GM11168 (cell line): ENCODE results near the gene SKP2.
"Not testable (repeated sequence)": the region's sequence is repeated elsewhere in the genome, so short reads cannot be mapped to it uniquely, and the experiment has no call there.

ENCODE experiments used
- in situ Hi-C: fragments of 300-500 bp; cut with MboI; formaldehyde crosslinking; loops from one replicate; pipeline ENCODE4 v1.12.0; 2022; ENCODE audit warnings: low sequenced_read_pairs; ENCODE audit not compliant: unreplicated experiment

SKP2 gene

DNA sequence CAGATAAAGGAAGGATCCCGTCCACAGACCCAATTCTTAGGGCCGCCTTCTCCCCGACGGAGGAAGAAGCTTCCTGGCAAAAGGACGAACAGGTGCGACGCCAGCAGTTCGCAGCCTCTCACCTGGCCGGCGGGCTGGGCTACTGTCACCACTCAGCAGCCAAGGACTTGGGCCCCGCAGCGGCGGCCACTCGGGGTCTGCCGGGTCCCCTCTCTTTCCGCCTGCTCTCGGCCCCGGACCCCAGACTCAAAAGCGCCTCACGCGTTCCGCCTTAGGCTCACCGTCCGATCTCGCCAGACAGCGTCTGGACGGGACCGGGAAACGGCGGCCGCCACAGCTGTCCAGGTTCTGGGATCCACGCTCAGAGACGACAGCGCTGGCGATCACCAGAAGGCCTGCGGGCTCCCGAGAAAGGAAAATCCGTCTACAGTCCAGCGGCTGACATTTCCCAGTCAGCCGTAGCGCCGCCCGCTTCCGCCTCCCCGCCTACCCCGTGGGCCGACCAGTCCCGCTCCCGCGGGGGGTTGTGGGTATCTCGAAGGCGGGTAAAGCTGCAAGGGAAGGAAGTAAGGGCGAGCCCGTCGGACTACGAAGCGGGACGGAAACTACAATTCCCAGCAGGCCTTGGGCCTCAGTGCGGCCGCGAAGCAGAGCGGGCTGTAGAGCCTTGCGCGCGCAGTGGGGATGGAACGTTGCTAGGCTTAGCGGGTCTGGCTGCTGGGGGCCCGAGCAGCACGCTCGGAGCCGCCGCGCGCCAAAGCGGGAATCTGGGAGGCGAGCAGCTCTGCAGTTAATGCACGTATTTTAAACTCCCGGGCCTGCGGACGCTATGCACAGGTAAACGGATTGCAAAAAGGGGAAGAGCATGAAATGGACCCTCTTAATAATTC is at the start of gene SKP2, which contains the start of gene LMBRD2:
Gene SKP2 (plus strand): TSS at position 678 of the 890 bp plus-strand sequence. CDS start 152 bp downstream, at position 830.
Gene LMBRD2 (minus strand): TSS at position 454 of the 890 bp plus-strand sequence. CDS start 8,538 bp downstream, outside the sequence.
- in situ Hi-C loops = no loop called here

DNA sequence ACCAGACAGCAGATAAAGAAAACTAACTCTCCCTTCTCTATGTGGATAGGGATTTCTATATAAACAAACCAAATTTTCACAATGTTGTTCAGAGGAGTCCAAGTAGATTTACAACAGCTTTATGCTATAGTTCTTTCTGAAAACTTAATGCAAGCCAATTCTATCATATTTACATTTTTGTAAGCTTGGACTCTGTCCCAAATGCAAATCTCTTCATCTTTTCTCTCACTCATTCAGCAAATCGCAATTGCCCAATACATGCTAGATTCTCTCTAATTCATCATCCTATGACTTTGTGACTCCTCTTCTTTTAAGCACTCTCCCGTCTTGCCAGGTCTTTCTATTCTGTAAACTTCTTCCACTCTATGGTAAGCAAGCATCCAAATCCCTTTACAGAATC is 46.1 kb upstream of the SKP2 start:
- in situ Hi-C loops = no loop called here

DNA sequence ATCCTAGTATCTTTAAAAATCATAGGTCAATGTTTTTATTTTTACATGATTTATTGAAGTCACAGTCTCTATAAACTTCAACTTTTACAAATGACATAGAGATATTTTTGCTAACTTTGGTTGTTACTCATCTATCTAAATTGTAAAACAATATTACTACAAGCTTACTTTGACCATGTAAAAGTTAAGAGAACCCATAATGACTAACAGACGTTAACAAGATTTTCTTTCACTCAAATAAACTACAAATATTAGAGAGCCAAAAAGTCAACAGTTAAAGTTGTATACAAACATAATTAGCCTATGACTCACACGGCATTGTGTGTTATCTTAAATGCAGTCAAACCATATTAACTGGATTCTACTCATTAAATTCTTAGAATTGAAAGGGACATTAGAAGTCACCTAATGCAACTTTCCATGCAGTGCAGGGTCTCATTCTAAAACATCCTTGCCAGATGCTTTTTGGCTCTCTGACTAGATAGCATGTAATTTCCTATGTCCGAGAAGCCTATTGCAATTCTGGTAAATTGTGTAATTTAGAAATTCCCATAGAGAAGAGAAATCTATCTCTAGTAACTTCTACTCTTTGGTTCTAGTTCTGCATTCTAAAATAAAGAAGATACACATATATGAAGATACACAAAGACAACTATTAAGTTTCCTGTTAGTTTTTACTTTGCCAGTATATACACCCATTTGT is 43.0 kb upstream of the SKP2 start:
- in situ Hi-C loops = no loop called here

GRCh38 chr5:36111238-36111637 is 40.7 kb upstream of the SKP2 start:
- in situ Hi-C loops = no loop called here

DNA sequence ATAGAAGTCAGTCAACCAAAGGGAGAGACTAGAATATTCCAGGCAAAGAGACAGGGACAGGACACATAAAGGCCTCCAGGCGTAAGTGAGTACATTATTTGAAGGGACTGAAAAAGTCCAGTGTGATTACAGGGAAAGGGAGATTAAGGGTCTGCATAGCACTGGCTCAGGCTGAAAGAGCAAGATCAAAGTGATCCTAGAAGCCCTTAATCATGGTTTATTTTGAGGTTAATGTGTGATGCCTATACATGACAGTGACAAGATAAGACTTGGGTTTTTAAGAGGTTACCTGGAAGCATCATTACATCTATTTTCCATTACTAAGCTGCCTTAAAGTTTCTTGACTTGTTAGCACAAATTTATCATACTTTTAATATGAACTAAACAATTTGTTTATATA is 26.0 kb upstream of the SKP2 start:
- in situ Hi-C loops = no loop called here

DNA sequence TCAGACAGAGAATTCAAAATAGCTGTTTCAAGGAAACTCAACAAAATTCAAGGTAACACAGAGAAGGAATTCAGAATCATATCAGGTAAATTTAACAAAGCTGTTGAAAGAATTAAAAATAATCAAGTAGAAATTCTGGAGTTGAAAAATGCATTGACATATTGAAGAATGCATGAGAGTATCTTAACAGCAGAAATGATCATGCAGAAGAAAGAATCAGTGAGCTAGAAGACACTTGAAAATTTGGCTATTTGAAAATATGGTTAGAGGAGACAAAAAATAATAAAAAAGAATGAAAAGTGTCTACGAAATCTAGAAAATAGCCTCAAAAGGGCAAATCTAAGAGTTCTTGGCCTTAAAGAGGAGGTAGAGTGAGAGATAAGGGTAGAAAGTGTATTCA is 23.1 kb upstream of the SKP2 start:
- in situ Hi-C loops = no loop called here

- in situ Hi-C loops = not testable (repeated sequence)
Measured at GRCh38 chr5:36129666-36130065, 22.2 kb upstream of the SKP2 start.

DNA sequence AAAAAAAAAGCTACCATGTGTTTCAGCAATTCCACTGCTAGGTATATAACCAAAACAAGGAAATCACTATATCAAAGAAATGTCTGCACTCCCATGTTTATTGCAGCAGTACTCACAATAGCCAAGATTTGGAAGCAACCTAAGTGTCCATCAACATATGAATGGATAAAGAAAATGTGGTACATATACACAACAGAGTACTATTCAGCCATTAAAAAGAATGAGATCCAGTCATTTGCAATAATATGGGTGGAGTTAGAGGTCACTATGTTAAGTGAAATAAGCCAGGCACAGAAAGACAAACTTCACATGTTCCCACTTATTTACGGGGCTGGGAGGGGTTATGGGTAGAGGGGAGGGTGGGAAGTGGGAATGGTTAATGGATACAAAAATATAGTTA is 18.9 kb upstream of the SKP2 start:
- in situ Hi-C loops = not testable (repeated sequence)

GRCh38 chr5:36135988-36136387 is 15.9 kb upstream of the SKP2 start:
- in situ Hi-C loops = no loop called here

GRCh38 chr5:36136581-36136980 is 15.3 kb upstream of the SKP2 start:
- in situ Hi-C loops = no loop called here

- in situ Hi-C loops = no loop called here
Measured at GRCh38 chr5:36138900-36139683, 12.8 kb upstream of the SKP2 start.

DNA sequence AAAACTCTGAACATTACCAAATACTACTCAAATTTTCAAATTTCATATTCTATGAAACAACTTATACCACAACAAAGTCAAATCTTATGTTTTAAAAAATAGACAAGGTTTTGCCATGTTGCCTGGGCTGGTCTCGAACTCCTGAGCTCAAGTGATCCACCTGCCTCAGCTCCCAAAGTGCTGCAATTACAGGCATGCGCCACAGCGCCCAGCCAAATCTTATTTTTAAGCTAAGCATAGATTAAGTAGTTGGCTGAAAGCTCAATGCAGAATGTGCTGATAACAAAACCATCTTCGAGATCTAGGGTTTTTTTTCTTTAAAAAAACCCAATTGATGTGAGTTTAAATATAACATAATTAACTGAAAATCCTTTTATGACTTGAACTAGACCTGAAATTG is 6.6 kb upstream of the SKP2 start:
- in situ Hi-C loops = no loop called here

GRCh38 chr5:36146390-36146789 is 5.5 kb upstream of the SKP2 start:
- in situ Hi-C loops = no loop called here

- in situ Hi-C loops = no loop called here
Measured at GRCh38 chr5:36147681-36148080, 4.2 kb upstream of the SKP2 start.

GRCh38 chr5:36150676-36151433 is 1.1 kb upstream of the SKP2 start:
- in situ Hi-C loops = no loop called here

DNA sequence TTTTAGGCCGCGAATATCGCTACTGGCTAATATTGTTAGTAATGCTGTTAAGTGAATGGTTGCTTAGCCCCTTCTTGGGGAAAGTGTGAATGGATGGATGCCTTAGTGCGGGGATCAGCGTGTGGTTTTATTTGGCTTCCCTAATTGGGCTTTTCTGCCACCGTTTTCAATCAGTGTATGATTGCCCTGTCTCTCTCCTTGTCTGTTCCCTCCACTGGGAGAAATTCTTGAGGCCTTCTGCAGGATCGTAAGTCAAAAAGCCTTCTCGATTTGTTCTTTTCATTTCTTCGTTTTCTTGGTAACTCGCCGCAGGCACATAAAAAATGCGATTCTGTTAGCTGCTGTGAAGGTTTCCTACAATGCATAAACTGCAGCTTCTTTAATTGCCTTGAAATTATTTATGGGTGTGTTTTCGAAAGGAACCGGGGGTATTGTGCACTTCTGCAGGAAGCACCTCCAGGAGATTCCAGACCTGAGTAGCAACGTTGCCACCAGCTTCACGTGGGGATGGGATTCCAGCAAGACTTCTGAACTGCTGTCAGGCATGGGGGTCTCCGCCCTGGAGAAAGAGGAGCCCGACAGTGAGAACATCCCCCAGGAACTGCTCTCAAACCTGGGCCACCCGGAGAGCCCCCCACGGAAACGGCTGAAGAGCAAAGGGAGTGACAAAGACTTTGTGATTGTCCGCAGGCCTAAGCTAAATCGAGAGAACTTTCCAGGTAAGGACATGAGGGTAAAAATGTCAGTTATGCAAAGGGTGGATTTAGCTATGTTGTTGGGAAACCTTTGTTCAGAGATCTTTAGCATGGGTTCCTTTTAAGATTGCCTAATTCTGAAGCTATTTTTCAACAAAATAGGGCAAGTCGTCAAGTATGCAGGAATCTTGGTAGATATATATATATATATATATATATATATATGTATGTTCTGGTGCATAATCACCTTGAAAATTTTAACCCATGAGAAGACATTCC is 700 bp downstream of the SKP2 start:
- in situ Hi-C loops = no loop called here

DNA sequence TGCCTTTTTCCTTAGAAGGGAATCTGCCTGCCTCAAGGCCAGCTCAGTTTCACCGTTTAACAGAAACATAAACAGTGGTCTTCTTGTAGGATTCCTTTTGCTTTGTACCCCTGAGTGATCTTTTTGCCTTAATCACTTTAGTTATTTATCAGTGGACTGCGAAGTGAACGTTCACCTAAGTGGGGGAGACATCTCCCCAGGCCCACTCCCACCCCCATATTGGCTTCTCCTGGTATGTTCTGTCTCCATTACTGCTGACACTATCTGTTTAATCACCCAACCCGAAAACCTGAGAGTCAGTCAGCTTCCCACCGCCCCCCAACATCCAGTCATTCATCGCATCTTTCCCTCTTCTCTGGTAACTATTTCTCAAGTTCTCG is 1.4 kb downstream of the SKP2 start:
- in situ Hi-C loops = no loop called here

DNA sequence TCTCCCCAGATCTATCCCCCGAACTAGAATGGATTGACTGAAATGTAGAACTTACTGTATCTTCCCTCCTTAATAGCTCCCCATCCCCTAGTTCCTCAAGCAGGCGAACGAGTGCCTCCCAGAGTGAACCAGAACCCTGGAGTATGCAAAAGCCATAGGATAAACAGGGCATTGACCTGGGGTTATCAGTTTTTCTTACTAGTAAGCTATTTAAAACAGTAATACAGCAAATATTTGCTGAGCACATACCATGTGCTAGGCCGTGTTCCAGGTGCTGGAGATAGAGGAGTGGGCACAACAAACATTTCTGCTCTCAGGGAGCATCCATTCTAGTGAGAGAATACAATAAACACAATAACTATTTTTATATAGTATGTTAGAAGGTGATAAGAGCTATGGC is 1.8 kb downstream of the SKP2 start:
- in situ Hi-C loops = no loop called here

GRCh38 chr5:36155291-36155690 is 3.4 kb downstream of the SKP2 start:
- in situ Hi-C loops = no loop called here
